Measurements from ENCODE around the gene GCSH. TPM values are rescaled to one million over a fixed set of nuclear protein-coding genes. Genes with fewer than 3 reads are reported as not detected.

GCSH gene
- polyA plus RNA-seq, 3 donors: 0.77 to 2.0 (median 1.0) TPM

GRCh38 chr16:81123092-81123852, 27.1 kb upstream of the GCSH start:
- Histone ChIP-seq H3K9ac (ENCODE audit: insufficient read depth, low read length, poor library complexity, severe bottlenecking) (no peak overlapping the region), H3K4me1 (ENCODE audit: control insufficient read depth in 1 of 2, insufficient read depth in 2 of 2, low read length in 2 of 2) (no peaks in the 10 kb centered on the region), H3K4me2 (replicated peaks; ENCODE audit: extremely low read depth, low read length, poor library complexity, severe bottlenecking) (no peak overlapping the region), H3K4me3 (replicated peaks in 1 of 3; ENCODE audit: low read depth in 2 of 3, low read length in 3 of 3) (no peak overlapping the region), H3K27ac (ENCODE audit: low read depth in 1 of 2, low read length in 2 of 2) (no peak overlapping the region), H3K79me2 (ENCODE audit: insufficient read depth, low read length) (no peaks in the 10 kb centered on the region), H4K20me1 (ENCODE audit: insufficient read depth, low read length) (no peaks in the 10 kb centered on the region), H3K27me3 (ENCODE audit: control insufficient read depth in 2 of 2, insufficient read depth in 2 of 2, low read length in 2 of 2) (no peaks in the 10 kb centered on the region), H3K9me3 (replicated peaks in 1 of 2; ENCODE audit: control insufficient read depth in 1 of 2, insufficient read depth in 1 of 2, low read length in 2 of 2) (no peaks in the 10 kb centered on the region), H2AFZ (ENCODE audit: insufficient read depth, low read depth, low read length, poor library complexity, severe bottlenecking) (no peak overlapping the region), H3K36me3 (replicated peaks in 1 of 2; ENCODE audit: control insufficient read depth in 1 of 2, insufficient read depth in 2 of 2, low read length in 2 of 2) (no peaks in the 10 kb centered on the region)
- intact Hi-C loops (cut with micrococcal nuclease): no loop called here
- no peak overlapping the region for H3K4me3 Mint-ChIP-seq
- H3K36me3 Mint-ChIP-seq: no peaks in the 10 kb centered on the region
- 90% methylated on average over 11 of the region's 17 CpGs for WGBS (ENCODE audit: insufficient coverage)
- H3K9me3 Mint-ChIP-seq: peaks cover 0 to 2% (median 0%) of the 10 kb centered on the region in 7 donors
- DNase-seq: no peak
- TF ChIP-seq CTCF (IDR thresholded peaks at IDR 0.05): no peak
- H3K4me1 Mint-ChIP-seq: no peaks in the 10 kb centered on the region
- H3K27ac Mint-ChIP-seq: peak overlapping the region in 2 of 7 donors; percentile 19 to 22
- peaks cover 9 to 11% (median 10%) of the 10 kb centered on the region in 3 donors for H3K27me3 Mint-ChIP-seq (ENCODE audit: low read depth in 3 of 3)

- Histone ChIP-seq H3K4me3 (replicated peaks in 1 of 3; ENCODE audit: low read depth in 2 of 3, low read length in 3 of 3) (no peak overlapping the region), H3K9me3 (replicated peaks in 1 of 2; ENCODE audit: control insufficient read depth in 1 of 2, insufficient read depth in 1 of 2, low read length in 2 of 2) (no peaks in the 10 kb centered on the region), H3K27me3 (ENCODE audit: control insufficient read depth in 2 of 2, insufficient read depth in 2 of 2, low read length in 2 of 2) (no peaks in the 10 kb centered on the region), H2AFZ (ENCODE audit: insufficient read depth, low read depth, low read length, poor library complexity, severe bottlenecking) (no peak overlapping the region), H3K79me2 (ENCODE audit: insufficient read depth, low read length) (no peaks in the 10 kb centered on the region), H3K4me1 (ENCODE audit: control insufficient read depth in 1 of 2, insufficient read depth in 2 of 2, low read length in 2 of 2) (no peaks in the 10 kb centered on the region), H3K36me3 (replicated peaks in 1 of 2; ENCODE audit: control insufficient read depth in 1 of 2, insufficient read depth in 2 of 2, low read length in 2 of 2) (no peaks in the 10 kb centered on the region), H3K9ac (ENCODE audit: insufficient read depth, low read length, poor library complexity, severe bottlenecking) (no peak overlapping the region), H4K20me1 (ENCODE audit: insufficient read depth, low read length) (no peaks in the 10 kb centered on the region), H3K27ac (ENCODE audit: low read depth in 1 of 2, low read length in 2 of 2) (no peak overlapping the region), H3K4me2 (replicated peaks; ENCODE audit: extremely low read depth, low read length, poor library complexity, severe bottlenecking) (no peak overlapping the region)
- H3K4me1 Mint-ChIP-seq: no peaks in the 10 kb centered on the region
- intact Hi-C loops (cut with micrococcal nuclease): no loop called here
- no peak for DNase-seq
- TF ChIP-seq CTCF (IDR thresholded peaks at IDR 0.05): no peak
- H3K36me3 Mint-ChIP-seq: no peaks in the 10 kb centered on the region
- no peak overlapping the region for H3K4me3 Mint-ChIP-seq
- no peak overlapping the region for H3K27ac Mint-ChIP-seq
- 92% methylated on average over 12 of the region's 16 CpGs for WGBS (ENCODE audit: insufficient coverage)
- H3K27me3 Mint-ChIP-seq (ENCODE audit: low read depth in 3 of 3): peaks cover 6 to 13% (median 10%) of the 10 kb centered on the region in 3 donors
- peaks cover 0 to 2% (median 0%) of the 10 kb centered on the region in 7 donors for H3K9me3 Mint-ChIP-seq
Measured at GRCh38 chr16:81121474-81121990, 25.3 kb upstream of the GCSH start.

Data from CD14-positive monocyte (primary cell).